IPS-18c (cell line): Measurements from ENCODE around the gene POLR1D.

Source experiments
- H3K4me3 ChIP-seq: 2 replicates; pipeline ENCODE4 v1.7.0; 2013; ENCODE audit warnings: low read depth, mild to moderate bottlenecking, low read length, moderate library complexity; ENCODE audit not compliant: insufficient read depth
- H3K9me3 ChIP-seq: one replicate; pipeline ENCODE4 v1.6.1; 2013; ENCODE audit warnings: mild to moderate bottlenecking, low read length, moderate library complexity; ENCODE audit not compliant: control insufficient read depth, insufficient read depth

The POLR1D gene

GRCh38 chr13:27631665-27632064 lies 10.0 kb downstream of the POLR1D start:
- no peak overlapping the region for H3K4me3 ChIP-seq
- no peaks in the 10 kb centered on the region for H3K9me3 ChIP-seq

GRCh38 chr13:27632214-27632613 lies 10.5 kb downstream of the POLR1D start:
- Histone ChIP-seq H3K9me3 (no peaks in the 10 kb centered on the region), H3K4me3 (no peak overlapping the region)

- no peak overlapping the region for H3K4me3 ChIP-seq
Observed at GRCh38 chr13:27632648-27633047, 11.0 kb downstream of the POLR1D start.

GRCh38 chr13:27634231-27634630 lies 12.5 kb downstream of the POLR1D start:
- Histone ChIP-seq H3K4me3 (no peak overlapping the region), H3K9me3 (no peaks in the 10 kb centered on the region)

More at GRCh38 chr13:27632648-27633047, 11.0 kb downstream of the POLR1D start:
- no peaks in the 10 kb centered on the region for H3K9me3 ChIP-seq

GRCh38 chr13:27634791-27635190 lies 13.1 kb downstream of the POLR1D start:
- H3K9me3 ChIP-seq, result no peaks in the 10 kb centered on the region
- no peak overlapping the region for H3K4me3 ChIP-seq

- Histone ChIP-seq H3K4me3 (no peak overlapping the region), H3K9me3 (no peaks in the 10 kb centered on the region)
Observed at GRCh38 chr13:27635266-27635665, 13.6 kb downstream of the POLR1D start.

GRCh38 chr13:27636589-27637288 lies 15.0 kb downstream of the POLR1D start:
- no peak overlapping the region for H3K4me3 ChIP-seq
- no peaks in the 10 kb centered on the region for H3K9me3 ChIP-seq

- H3K9me3 ChIP-seq, result no peaks in the 10 kb centered on the region
- no peak overlapping the region for H3K4me3 ChIP-seq
Observed at GRCh38 chr13:27637289-27637626, 15.6 kb downstream of the POLR1D start.

- Histone ChIP-seq H3K9me3 (no peaks in the 10 kb centered on the region), H3K4me3 (no peak overlapping the region)
Observed at GRCh38 chr13:27638001-27638400, 16.3 kb downstream of the POLR1D start.

GRCh38 chr13:27638521-27638920 lies 16.8 kb downstream of the POLR1D start:
- no peak overlapping the region for H3K4me3 ChIP-seq
- no peaks in the 10 kb centered on the region for H3K9me3 ChIP-seq

GRCh38 chr13:27639186-27639585 lies 17.5 kb downstream of the POLR1D start:
- Histone ChIP-seq H3K4me3 (no peak overlapping the region), H3K9me3 (no peaks in the 10 kb centered on the region)

GRCh38 chr13:27641711-27642502 lies 20.2 kb downstream of the POLR1D start:
- no peak overlapping the region for H3K4me3 ChIP-seq

GRCh38 chr13:27643334-27644132 lies 21.8 kb downstream of the POLR1D start:
- Histone ChIP-seq H3K9me3 (peaks cover 2% of the 10 kb centered on the region), H3K4me3 (no peak overlapping the region)

More at GRCh38 chr13:27641711-27642502, 20.2 kb downstream of the POLR1D start:
- H3K9me3 ChIP-seq, result no peaks in the 10 kb centered on the region

- H3K4me3 ChIP-seq, result no peak overlapping the region
- H3K9me3 ChIP-seq, result peaks cover 2% of the 10 kb centered on the region
Observed at GRCh38 chr13:27644302-27644701, 22.6 kb downstream of the POLR1D start.

- Histone ChIP-seq H3K4me3 (no peak overlapping the region), H3K9me3 (peaks cover 14% of the 10 kb centered on the region)
Observed at GRCh38 chr13:27650312-27650711, 28.6 kb downstream of the POLR1D start.

GRCh38 chr13:27654059-27654458 lies 32.4 kb downstream of the POLR1D start:
- no peak overlapping the region for H3K4me3 ChIP-seq
- H3K9me3 ChIP-seq, result peaks cover 12% of the 10 kb centered on the region

GRCh38 chr13:27654816-27655215 lies 33.1 kb downstream of the POLR1D start:
- no peak overlapping the region for H3K4me3 ChIP-seq
- H3K9me3 ChIP-seq, result peaks cover 7% of the 10 kb centered on the region

- H3K4me3 ChIP-seq, result no peak overlapping the region
- no peaks in the 10 kb centered on the region for H3K9me3 ChIP-seq
Observed at GRCh38 chr13:27657724-27658123, 36.0 kb downstream of the POLR1D start.
